Measurements from ENCODE around the gene EFNA2. TPM values are rescaled to one million over a fixed set of nuclear protein-coding genes. Genes with fewer than 3 reads are reported as not detected.

Gene EFNA2
- total RNA-seq, 1 experiment from 2014 or later, result 14.3 TPM

DNA sequence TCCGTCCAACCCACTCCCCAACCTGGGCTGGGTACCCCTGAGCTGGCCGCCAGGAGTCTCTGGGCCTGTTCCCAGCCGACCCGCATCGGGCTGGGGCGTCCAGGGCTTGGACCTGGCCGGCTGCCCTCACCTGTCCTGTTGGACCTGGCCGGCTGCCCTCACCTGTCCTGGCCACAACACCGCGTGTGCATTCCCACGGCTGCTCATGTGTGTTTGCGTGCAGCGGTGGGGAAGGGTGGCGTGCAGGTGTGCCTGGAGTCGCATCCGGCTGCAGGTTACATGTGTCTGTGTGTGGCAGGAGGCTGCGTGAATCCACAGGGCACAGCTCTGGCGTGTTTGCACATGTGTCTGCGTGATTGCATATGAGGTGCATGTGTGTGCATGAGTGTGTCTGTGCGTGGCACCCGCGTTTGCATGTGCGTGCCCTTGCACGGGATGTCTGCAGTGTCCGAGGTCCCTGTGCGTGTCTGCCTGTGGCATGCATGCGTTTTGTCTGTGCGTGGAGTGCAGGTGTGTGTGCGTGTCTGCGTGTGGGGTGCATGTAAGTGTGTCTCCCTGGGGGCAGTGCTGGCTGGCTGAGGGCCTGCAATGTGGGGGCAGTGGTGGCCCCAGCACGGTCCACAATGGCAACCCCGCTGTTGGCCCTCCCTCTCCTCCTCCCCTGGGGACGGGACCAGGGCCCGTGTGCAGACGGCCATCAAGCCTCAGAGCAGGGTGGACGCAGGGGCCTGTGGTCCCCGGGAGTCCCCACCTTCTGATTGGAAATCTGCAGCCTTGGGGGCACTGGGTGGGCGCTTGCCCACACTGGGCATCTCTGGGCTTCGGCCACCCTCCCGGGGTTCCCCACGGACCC is 3.4 kb downstream of the EFNA2 start:
- TF ChIP-seq, protein P1, sequence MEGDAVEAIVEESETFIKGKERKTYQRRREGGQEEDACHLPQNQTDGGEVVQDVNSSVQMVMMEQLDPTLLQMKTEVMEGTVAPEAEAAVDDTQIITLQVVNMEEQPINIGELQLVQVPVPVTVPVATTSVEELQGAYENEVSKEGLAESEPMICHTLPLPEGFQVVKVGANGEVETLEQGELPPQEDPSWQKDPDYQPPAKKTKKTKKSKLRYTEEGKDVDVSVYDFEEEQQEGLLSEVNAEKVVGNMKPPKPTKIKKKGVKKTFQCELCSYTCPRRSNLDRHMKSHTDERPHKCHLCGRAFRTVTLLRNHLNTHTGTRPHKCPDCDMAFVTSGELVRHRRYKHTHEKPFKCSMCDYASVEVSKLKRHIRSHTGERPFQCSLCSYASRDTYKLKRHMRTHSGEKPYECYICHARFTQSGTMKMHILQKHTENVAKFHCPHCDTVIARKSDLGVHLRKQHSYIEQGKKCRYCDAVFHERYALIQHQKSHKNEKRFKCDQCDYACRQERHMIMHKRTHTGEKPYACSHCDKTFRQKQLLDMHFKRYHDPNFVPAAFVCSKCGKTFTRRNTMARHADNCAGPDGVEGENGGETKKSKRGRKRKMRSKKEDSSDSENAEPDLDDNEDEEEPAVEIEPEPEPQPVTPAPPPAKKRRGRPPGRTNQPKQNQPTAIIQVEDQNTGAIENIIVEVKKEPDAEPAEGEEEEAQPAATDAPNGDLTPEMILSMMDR (conservative IDR thresholded peaks at IDR 0.05), result no peak
- Histone ChIP-seq H3K27me3 (ENCODE audit: insufficient read depth, low read length) (no peaks in the 10 kb centered on the region), H3K27ac (ENCODE audit: insufficient read length, low read depth, low read length) (no peak overlapping the region), H3K4me1 (ENCODE audit: insufficient read depth, low read length) (no peaks in the 10 kb centered on the region), H2BK5ac (ENCODE audit: insufficient read length, low read length) (no peak overlapping the region), H2AFZ (ENCODE audit: low read length) (no peak overlapping the region), H2BK15ac (ENCODE audit: low read depth, low read length) (no peak overlapping the region), H4K20me1 (ENCODE audit: control insufficient read depth, insufficient read depth, insufficient read length) (no peaks in the 10 kb centered on the region), H3K4me2 (ENCODE audit: insufficient read depth, insufficient read length, low read length) (no peak overlapping the region), H4K91ac (ENCODE audit: insufficient read length, low read depth, low read length) (no peak overlapping the region), H3K18ac (ENCODE audit: insufficient read length, low read depth, low read length) (no peak overlapping the region), H4K8ac (replicated peaks; ENCODE audit: insufficient read length, low read depth, low read length) (no peak overlapping the region), H3K79me2 (ENCODE audit: insufficient read depth, low read length) (peaks cover 2% of the 10 kb centered on the region; the same call in 1 of the 2 replicates), H3K4ac (ENCODE audit: low read depth, low read length) (no peak overlapping the region), H2BK20ac (ENCODE audit: low read depth, low read length, poor library complexity, severe bottlenecking) (no peak overlapping the region), H3K9ac (ENCODE audit: extremely low read depth, insufficient read length, low read length) (no peak overlapping the region), H3K56ac (ENCODE audit: insufficient read length, low read depth, low read length) (peak overlapping the region; percentile 37), H3T11ph (ENCODE audit: low read length) (no peak overlapping the region), H2BK120ac (ENCODE audit: low read depth, low read length, poor library complexity, severe bottlenecking) (no peak overlapping the region), H3K23ac (ENCODE audit: insufficient read length, low read depth, low read length) (peak overlapping the region; percentile 1), H3K9me3 (ENCODE audit: control insufficient read depth, low read depth, low read length) (no peaks in the 10 kb centered on the region), H3K23me2 (ENCODE audit: insufficient read length, low read depth, low read length, poor library complexity, severe bottlenecking) (peaks cover 4% of the 10 kb centered on the region), H3K14ac (ENCODE audit: insufficient read depth, low read length) (no peak overlapping the region; the same call in 1 of the 2 replicates), H2BK12ac (ENCODE audit: insufficient read length, low read depth, low read length) (no peak overlapping the region), H3K79me1 (ENCODE audit: insufficient read depth, low read depth, low read length, poor library complexity, severe bottlenecking) (no peaks in the 10 kb centered on the region), H2AK5ac (ENCODE audit: insufficient read length, low read length) (no peak overlapping the region), H4K5ac (ENCODE audit: insufficient read length, low read depth, low read length) (no peak overlapping the region)
- no peak for DNase-seq
- no peaks in the 10 kb centered on the region for H3K9me3 Mint-ChIP-seq
- peaks cover 6 to 20% of the 10 kb centered on the region in 2 experiments for H3K4me1 Mint-ChIP-seq
- WGBS (ENCODE audit: extremely low coverage, insufficient read length, low lambda C conversion rate), result no CpG with 5 or more reads among the region's 41 CpGs
- H3K27ac Mint-ChIP-seq, result no peak overlapping the region
- H3K4me3 Mint-ChIP-seq, result 0 out of 5 replicates have a peak overlapping the region, but pooled peaks of 1 of the 2 experiments have one; percentile 5
- H3K36me3 Mint-ChIP-seq (ENCODE audit: insufficient read depth in 1 of 3, low read depth in 3 of 3), result no peaks in the 10 kb centered on the region
- peaks cover 13% of the 10 kb centered on the region for H3K27me3 Mint-ChIP-seq (ENCODE audit: low read depth)
